ENCODE data around the gene ZSWIM3. TPM values are rescaled to one million over a fixed set of nuclear protein-coding genes. Genes with fewer than 3 reads are reported as not detected.
A peak's percentile ranks its signal among the peaks of the same experiment; 100 is the strongest.

Gene ZSWIM3
- total and polyA plus RNA-seq, 2 of the 13 experiments (the other 11 are each of a cell fraction or from before 2014, with no cell fraction given) = 5.2 to 5.8 TPM

DNA sequence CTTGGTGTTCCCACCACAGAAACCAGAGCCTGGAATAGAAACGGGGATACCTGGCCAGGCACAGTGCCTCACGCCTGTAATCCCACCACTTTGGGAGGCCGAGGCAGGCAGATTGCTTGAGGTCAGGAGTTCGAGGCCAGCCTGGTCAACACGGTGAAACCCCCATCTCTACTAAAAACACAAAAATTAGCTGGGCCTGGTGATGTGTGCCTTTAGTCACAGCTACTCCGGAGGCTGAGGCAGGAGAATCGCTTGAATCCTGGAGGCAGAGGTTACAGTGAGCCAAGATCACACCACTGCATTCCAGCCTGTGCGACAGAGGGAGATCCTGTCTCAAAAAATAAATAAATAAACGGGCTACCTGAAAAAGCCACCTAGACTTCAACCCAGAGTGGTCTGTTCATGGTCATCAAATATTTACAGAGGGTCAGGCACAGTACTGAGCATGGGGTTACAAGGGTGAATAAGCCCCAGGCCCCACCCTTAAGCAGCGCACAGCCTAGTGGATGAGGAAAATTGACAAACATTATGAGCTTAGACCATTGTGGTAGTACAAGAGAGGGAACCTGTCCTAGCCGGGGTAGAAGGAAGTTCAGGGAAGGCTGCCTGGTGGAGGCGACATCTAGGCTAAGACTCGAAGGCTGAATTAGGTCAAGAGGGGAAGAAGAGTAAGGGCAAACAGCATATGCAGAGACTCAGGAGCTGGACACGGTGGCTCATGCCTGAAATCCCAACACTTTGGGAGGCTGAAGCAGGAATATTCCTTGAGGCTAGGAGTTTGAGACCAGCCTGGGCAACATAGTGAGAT is 69.9 kb downstream of the ZSWIM3 start (continued):
- TF ChIP-seq, protein P1, sequence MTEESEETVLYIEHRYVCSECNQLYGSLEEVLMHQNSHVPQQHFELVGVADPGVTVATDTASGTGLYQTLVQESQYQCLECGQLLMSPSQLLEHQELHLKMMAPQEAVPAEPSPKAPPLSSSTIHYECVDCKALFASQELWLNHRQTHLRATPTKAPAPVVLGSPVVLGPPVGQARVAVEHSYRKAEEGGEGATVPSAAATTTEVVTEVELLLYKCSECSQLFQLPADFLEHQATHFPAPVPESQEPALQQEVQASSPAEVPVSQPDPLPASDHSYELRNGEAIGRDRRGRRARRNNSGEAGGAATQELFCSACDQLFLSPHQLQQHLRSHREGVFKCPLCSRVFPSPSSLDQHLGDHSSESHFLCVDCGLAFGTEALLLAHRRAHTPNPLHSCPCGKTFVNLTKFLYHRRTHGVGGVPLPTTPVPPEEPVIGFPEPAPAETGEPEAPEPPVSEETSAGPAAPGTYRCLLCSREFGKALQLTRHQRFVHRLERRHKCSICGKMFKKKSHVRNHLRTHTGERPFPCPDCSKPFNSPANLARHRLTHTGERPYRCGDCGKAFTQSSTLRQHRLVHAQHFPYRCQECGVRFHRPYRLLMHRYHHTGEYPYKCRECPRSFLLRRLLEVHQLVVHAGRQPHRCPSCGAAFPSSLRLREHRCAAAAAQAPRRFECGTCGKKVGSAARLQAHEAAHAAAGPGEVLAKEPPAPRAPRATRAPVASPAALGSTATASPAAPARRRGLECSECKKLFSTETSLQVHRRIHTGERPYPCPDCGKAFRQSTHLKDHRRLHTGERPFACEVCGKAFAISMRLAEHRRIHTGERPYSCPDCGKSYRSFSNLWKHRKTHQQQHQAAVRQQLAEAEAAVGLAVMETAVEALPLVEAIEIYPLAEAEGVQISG (CRISPR knock-in tag; IDR thresholded peaks at IDR 0.05) = peak; percentile 77
- TF ChIP-seq, protein P2, sequence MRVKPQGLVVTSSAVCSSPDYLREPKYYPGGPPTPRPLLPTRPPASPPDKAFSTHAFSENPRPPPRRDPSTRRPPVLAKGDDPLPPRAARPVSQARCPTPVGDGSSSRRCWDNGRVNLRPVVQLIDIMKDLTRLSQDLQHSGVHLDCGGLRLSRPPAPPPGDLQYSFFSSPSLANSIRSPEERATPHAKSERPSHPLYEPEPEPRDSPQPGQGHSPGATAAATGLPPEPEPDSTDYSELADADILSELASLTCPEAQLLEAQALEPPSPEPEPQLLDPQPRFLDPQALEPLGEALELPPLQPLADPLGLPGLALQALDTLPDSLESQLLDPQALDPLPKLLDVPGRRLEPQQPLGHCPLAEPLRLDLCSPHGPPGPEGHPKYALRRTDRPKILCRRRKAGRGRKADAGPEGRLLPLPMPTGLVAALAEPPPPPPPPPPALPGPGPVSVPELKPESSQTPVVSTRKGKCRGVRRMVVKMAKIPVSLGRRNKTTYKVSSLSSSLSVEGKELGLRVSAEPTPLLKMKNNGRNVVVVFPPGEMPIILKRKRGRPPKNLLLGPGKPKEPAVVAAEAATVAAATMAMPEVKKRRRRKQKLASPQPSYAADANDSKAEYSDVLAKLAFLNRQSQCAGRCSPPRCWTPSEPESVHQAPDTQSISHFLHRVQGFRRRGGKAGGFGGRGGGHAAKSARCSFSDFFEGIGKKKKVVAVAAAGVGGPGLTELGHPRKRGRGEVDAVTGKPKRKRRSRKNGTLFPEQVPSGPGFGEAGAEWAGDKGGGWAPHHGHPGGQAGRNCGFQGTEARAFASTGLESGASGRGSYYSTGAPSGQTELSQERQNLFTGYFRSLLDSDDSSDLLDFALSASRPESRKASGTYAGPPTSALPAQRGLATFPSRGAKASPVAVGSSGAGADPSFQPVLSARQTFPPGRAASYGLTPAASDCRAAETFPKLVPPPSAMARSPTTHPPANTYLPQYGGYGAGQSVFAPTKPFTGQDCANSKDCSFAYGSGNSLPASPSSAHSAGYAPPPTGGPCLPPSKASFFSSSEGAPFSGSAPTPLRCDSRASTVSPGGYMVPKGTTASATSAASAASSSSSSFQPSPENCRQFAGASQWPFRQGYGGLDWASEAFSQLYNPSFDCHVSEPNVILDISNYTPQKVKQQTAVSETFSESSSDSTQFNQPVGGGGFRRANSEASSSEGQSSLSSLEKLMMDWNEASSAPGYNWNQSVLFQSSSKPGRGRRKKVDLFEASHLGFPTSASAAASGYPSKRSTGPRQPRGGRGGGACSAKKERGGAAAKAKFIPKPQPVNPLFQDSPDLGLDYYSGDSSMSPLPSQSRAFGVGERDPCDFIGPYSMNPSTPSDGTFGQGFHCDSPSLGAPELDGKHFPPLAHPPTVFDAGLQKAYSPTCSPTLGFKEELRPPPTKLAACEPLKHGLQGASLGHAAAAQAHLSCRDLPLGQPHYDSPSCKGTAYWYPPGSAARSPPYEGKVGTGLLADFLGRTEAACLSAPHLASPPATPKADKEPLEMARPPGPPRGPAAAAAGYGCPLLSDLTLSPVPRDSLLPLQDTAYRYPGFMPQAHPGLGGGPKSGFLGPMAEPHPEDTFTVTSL (CRISPR knock-in tag; IDR thresholded peaks at IDR 0.05; ENCODE audit: borderline replicate concordance) = peak; percentile 86; the same call in 1 of the 2 replicates
- peak; percentile 33; the same call in 1 of the 2 replicates for TF ChIP-seq RAD21 (CRISPR knock-in tag; IDR thresholded peaks at IDR 0.05)
- 0 out of 2 replicates have a peak, but pooled peaks have one; percentile 36 for TF ChIP-seq ONECUT2 (CRISPR knock-in tag; IDR thresholded peaks at IDR 0.05)
- peak; percentile 79; the same call in 1 of the 2 replicates for TF ChIP-seq ZNF543 (CRISPR knock-in tag; IDR thresholded peaks at IDR 0.05)
- peak; percentile 21; the same call in 1 of the 2 replicates for TF ChIP-seq CBX5 (CRISPR knock-in tag; IDR thresholded peaks at IDR 0.05; ENCODE audit: borderline replicate concordance)
- TF ChIP-seq ZEB1 (IDR thresholded peaks at IDR 0.05; ENCODE audit: insufficient replicate concordance, low read depth) = peak; percentile 94
- peak; percentile 72; the same call in 1 of the 2 replicates for TF ChIP-seq SIX1 (CRISPR knock-in tag; IDR thresholded peaks at IDR 0.05; ENCODE audit: borderline replicate concordance)
- no peak; the same call in 1 of the 2 replicates for TF ChIP-seq GZF1 (CRISPR knock-in tag; IDR thresholded peaks at IDR 0.05)
- TF ChIP-seq ZNF614 (CRISPR knock-in tag; IDR thresholded peaks at IDR 0.05; ENCODE audit: borderline replicate concordance) = peak; percentile 95; the same call in 1 of the 2 replicates
- TF ChIP-seq ZNF431 (CRISPR knock-in tag; IDR thresholded peaks at IDR 0.05; ENCODE audit: borderline replicate concordance, low read depth) = peak; percentile 96
- peak; percentile 68; the same call in 1 of the 2 replicates for TF ChIP-seq SP4 (CRISPR knock-in tag; IDR thresholded peaks at IDR 0.05)
- TF ChIP-seq, protein P3, sequence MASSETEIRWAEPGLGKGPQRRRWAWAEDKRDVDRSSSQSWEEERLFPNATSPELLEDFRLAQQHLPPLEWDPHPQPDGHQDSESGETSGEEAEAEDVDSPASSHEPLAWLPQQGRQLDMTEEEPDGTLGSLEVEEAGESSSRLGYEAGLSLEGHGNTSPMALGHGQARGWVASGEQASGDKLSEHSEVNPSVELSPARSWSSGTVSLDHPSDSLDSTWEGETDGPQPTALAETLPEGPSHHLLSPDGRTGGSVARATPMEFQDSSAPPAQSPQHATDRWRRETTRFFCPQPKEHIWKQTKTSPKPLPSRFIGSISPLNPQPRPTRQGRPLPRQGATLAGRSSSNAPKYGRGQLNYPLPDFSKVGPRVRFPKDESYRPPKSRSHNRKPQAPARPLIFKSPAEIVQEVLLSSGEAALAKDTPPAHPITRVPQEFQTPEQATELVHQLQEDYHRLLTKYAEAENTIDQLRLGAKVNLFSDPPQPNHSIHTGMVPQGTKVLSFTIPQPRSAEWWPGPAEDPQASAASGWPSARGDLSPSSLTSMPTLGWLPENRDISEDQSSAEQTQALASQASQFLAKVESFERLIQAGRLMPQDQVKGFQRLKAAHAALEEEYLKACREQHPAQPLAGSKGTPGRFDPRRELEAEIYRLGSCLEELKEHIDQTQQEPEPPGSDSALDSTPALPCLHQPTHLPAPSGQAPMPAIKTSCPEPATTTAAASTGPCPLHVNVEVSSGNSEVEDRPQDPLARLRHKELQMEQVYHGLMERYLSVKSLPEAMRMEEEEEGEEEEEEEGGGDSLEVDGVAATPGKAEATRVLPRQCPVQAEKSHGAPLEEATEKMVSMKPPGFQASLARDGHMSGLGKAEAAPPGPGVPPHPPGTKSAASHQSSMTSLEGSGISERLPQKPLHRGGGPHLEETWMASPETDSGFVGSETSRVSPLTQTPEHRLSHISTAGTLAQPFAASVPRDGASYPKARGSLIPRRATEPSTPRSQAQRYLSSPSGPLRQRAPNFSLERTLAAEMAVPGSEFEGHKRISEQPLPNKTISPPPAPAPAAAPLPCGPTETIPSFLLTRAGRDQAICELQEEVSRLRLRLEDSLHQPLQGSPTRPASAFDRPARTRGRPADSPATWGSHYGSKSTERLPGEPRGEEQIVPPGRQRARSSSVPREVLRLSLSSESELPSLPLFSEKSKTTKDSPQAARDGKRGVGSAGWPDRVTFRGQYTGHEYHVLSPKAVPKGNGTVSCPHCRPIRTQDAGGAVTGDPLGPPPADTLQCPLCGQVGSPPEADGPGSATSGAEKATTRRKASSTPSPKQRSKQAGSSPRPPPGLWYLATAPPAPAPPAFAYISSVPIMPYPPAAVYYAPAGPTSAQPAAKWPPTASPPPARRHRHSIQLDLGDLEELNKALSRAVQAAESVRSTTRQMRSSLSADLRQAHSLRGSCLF (CRISPR knock-in tag; IDR thresholded peaks at IDR 0.05; ENCODE audit: borderline replicate concordance) = no peak
- TF ChIP-seq NFYB (CRISPR knock-in tag; IDR thresholded peaks at IDR 0.05) = peak; percentile 25; the same call in 1 of the 2 replicates
- TF ChIP-seq AHR (CRISPR knock-in tag; IDR thresholded peaks at IDR 0.05) = peak; percentile 18; the same call in 1 of the 2 replicates

Data from HepG2 (cell line).